CD4-positive, alpha-beta T cell (primary cell): ENCODE results near the gene LGI2. TPM values are rescaled to one million over a fixed set of nuclear protein-coding genes. Genes with fewer than 3 reads are reported as not detected.

Source experiments
- ATAC-seq: fragments of 200-7000 bp; cut with Tn5 transposase; one replicate; pipeline ENCODE4 v1.10.0; 2022; ENCODE audit warnings: mild to moderate bottlenecking; ENCODE audit not compliant: poor library complexity
- CTCF ChIA-PET: fragments of 350-600 bp; sonication (Branson Sonifier 250); formaldehyde crosslinking; loops from one replicate; lab custom pipeline; 2021; ENCODE audit warnings: antibody characterized with exemption, inconsistent platforms; lab: Charles Lee
- POLR2A ChIA-PET: fragments of 350-600 bp; sonication (Branson Sonifier 250); formaldehyde crosslinking; loops from one replicate; lab custom pipeline; 2021; ENCODE audit warnings: antibody characterized with exemption, inconsistent platforms; lab: Charles Lee
- DNase-seq, 14 experiments: peaks; one replicate each; pipeline ENCODE4 v3.0.0-alpha.2; 2013 to 2020; ENCODE audit warnings: mixed read lengths in 2 of 14
- H3K27ac ChIP-seq, 2 donors: one replicate each; pipeline versions ENCODE4 v1.5.1 to v1.7.0; 2013; ENCODE audit warnings: low read length in 2 of 2, low read depth in 1 of 2, mild to moderate bottlenecking in 1 of 2
- H3K27me3 ChIP-seq, 2 experiments: 1 replicate in 1 of 2; 2 replicates in 1 of 2; pipeline versions ENCODE4 v1.6.1 to v1.7.0; 2013; ENCODE audit warnings: low read length in 2 of 2, control low read depth in 1 of 2, mild to moderate bottlenecking in 1 of 2, moderate library complexity in 1 of 2; ENCODE audit not compliant: insufficient read depth in 2 of 2, control insufficient read depth in 1 of 2
- H3K36me3 ChIP-seq: one replicate; pipeline ENCODE4 v1.6.1; 2013; ENCODE audit warnings: low read length, control low read depth; ENCODE audit not compliant: insufficient read depth
- H3K4me1 ChIP-seq: one replicate; pipeline ENCODE4 v1.6.1; 2013; ENCODE audit warnings: low read length, control low read depth; ENCODE audit not compliant: insufficient read depth
- H3K4me3 ChIP-seq: one replicate; pipeline ENCODE4 v1.5.1; 2013; ENCODE audit warnings: mild to moderate bottlenecking, low read length, moderate library complexity
- H3K9me3 ChIP-seq, 2 experiments: 1 replicate in 1 of 2; 2 replicates in 1 of 2; pipeline versions ENCODE4 v1.6.1 to v1.7.0; 2013; ENCODE audit warnings: low read length in 2 of 2, mild to moderate bottlenecking in 2 of 2, control low read depth in 1 of 2, moderate library complexity in 1 of 2; ENCODE audit not compliant: control insufficient read depth in 1 of 2, insufficient read depth in 1 of 2
- H3K27ac Mint-ChIP-seq: one replicate; pipeline ENCODE4 v1.8.0; 2020; ENCODE audit warnings: mixed read lengths
- H3K27me3 Mint-ChIP-seq: one replicate; pipeline ENCODE4 v1.8.0; 2021; ENCODE audit warnings: mixed read lengths
- H3K36me3 Mint-ChIP-seq: one replicate; pipeline ENCODE4 v1.8.0; 2021; ENCODE audit warnings: low read depth, mixed read lengths
- H3K4me1 Mint-ChIP-seq: one replicate; pipeline ENCODE4 v1.8.0; 2021; ENCODE audit warnings: low read depth, mixed read lengths
- H3K4me3 Mint-ChIP-seq: one replicate; pipeline ENCODE4 v1.8.0; 2020; ENCODE audit warnings: mild to moderate bottlenecking, mixed read lengths
- H3K9me3 Mint-ChIP-seq: one replicate; pipeline ENCODE4 v1.8.0; 2020; ENCODE audit warnings: mixed read lengths
- CTCF ChIP-seq: fragments of 200-600 bp; IDR thresholded peaks from one replicate; pipeline ENCODE4 v1.8.0; 2022; ENCODE audit warnings: antibody characterized with exemption, mild to moderate bottlenecking
- intact Hi-C, 2 experiments: fragments of 100-400 bp; cut with DNase I in 1 of 2; cut with micrococcal nuclease in 1 of 2; formaldehyde crosslinking; loops; one replicate each; pipeline versions ENCODE4 v1.15.1 to v1.9.0; 2023 to 2025; cut with DNase I, micrococcal nuclease
- total RNA-seq, 174 experiments: library from RNA in 2 of 174; stranded (reverse) in 2 of 174; gene quantifications; one replicate each; pipeline ENCODE4 v1.2.3 and lab custom pipeline; 2021 to 2026

LGI2 gene
- total RNA-seq, 2 experiments from 2014 or later: not detected

DNA sequence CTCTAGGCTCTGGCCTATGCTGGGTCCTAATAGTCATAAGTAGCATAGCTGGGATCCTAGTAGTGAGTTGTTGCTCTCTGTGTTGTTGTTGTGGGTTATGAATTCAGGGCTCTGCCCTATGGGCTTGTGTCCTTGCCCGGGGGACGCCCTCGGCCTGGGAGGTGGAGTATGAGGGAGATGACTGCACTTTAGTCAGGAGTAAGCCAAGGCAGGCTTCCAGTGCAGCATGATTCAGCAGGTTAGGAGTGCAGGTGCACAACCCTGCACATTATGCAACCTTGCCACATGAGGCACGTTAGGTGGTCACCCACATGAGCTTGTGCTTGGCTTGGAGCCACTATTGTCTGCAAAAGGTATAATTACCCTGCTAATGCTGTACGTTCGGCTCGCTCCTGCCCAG is 59.6 kb downstream of the LGI2 start:
- H3K36me3 ChIP-seq: no peaks in the 10 kb centered on the region
- intact Hi-C loops: no loop called here
- Mint-ChIP-seq H3K36me3 (no peaks in the 10 kb centered on the region), H3K27ac (no peak overlapping the region), H3K4me3 (no peak overlapping the region), H3K9me3 (no peaks in the 10 kb centered on the region), H3K27me3 (peaks cover 19% of the 10 kb centered on the region), H3K4me1 (no peaks in the 10 kb centered on the region)
- no peaks in the 10 kb centered on the region for H3K4me1 ChIP-seq
- H3K4me3 ChIP-seq: no peak overlapping the region
- peaks cover 0 to 4% of the 10 kb centered on the region in 2 experiments for H3K27me3 ChIP-seq
- H3K9me3 ChIP-seq: peaks cover under 1 to 5% of the 10 kb centered on the region in 2 experiments
- no peak for TF ChIP-seq CTCF
- H3K27ac ChIP-seq: no peak overlapping the region
- no peak for ATAC-seq
- no peak for DNase-seq
- ChIA-PET CTCF (no interaction called here), POLR2A (no interaction called here)

DNA sequence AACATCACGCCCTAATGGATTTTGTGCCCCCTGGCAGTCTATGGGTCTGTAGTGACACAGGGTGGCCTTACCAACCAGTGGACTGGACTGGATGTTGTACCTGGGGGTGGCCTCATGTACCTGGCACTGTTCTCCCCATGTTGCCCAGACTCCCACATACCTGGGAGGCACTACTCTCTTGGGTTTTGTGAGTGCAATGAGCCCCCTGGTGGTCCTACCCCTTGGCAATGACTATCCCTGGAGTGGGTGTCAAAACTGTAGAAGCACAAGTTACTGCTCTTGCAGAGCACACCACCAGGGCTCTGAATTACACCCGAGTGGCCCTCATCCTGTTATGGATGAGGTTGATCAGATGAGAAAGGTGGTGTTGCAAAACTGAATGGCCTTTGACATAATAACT is 60.1 kb downstream of the LGI2 start:
- no peaks in the 10 kb centered on the region for H3K4me1 ChIP-seq
- Mint-ChIP-seq H3K9me3 (no peaks in the 10 kb centered on the region), H3K27me3 (peaks cover 14% of the 10 kb centered on the region), H3K4me3 (no peak overlapping the region), H3K4me1 (no peaks in the 10 kb centered on the region), H3K27ac (no peak overlapping the region), H3K36me3 (no peaks in the 10 kb centered on the region)
- ATAC-seq (no peak), DNase-seq (no peak)
- intact Hi-C loops: no loop called here
- no peak for TF ChIP-seq CTCF
- ChIA-PET CTCF (no interaction called here), POLR2A (no interaction called here)
- peaks cover 0 to 4% of the 10 kb centered on the region in 2 experiments for H3K27me3 ChIP-seq
- H3K4me3 ChIP-seq: no peak overlapping the region
- H3K27ac ChIP-seq: no peak overlapping the region
- H3K9me3 ChIP-seq: peaks cover 6 to 11% of the 10 kb centered on the region in 2 experiments
- H3K36me3 ChIP-seq: no peaks in the 10 kb centered on the region

- DNase-seq: no peak
Measured at GRCh38 chr4:24970191-24970590, 60.6 kb downstream of the LGI2 start.

More at GRCh38 chr4:24970191-24970590, 60.6 kb downstream of the LGI2 start:
- ChIA-PET CTCF (no interaction called here), POLR2A (no interaction called here)
- intact Hi-C loops: no loop called here
- Histone ChIP-seq H3K27ac (no peak overlapping the region), H3K27me3 (peaks cover 0 to 4% of the 10 kb centered on the region in 2 experiments), H3K9me3 (peaks cover 8 to 14% of the 10 kb centered on the region in 2 experiments), H3K36me3 (no peaks in the 10 kb centered on the region), H3K4me3 (no peak overlapping the region), H3K4me1 (no peaks in the 10 kb centered on the region)
- H3K4me1 Mint-ChIP-seq: no peaks in the 10 kb centered on the region
- H3K27ac Mint-ChIP-seq: no peak overlapping the region
- no peak for ATAC-seq
- H3K9me3 Mint-ChIP-seq: peaks cover 3% of the 10 kb centered on the region
- TF ChIP-seq CTCF: no peak
- no peak overlapping the region for H3K4me3 Mint-ChIP-seq
- H3K36me3 Mint-ChIP-seq: no peaks in the 10 kb centered on the region
- peaks cover 12% of the 10 kb centered on the region for H3K27me3 Mint-ChIP-seq
